Calu3 (cell line): ENCODE results near the gene FAM20C. TPM values are rescaled to one million over a fixed set of nuclear protein-coding genes. Genes with fewer than 3 reads are reported as not detected.

ENCODE experiments used
- BruUV-seq: library from RNA; stranded (reverse); fragments of 400-500 nt; replicated peaks from 2 replicates; lab custom pipeline; 2021; lab: Mats Ljungman, UMichigan
- CTCF ChIA-PET: fragments of 300-600 bp; sonication (Branson Sonifier 250); formaldehyde crosslinking; loops from one replicate; lab custom pipeline; 2022; ENCODE audit warnings: antibody characterized with exemption; lab: Charles Lee
- DNase-seq: peaks from one replicate; pipeline ENCODE4 v3.0.0; 2022
- H3K27ac Mint-ChIP-seq: one replicate; pipeline ENCODE4 v1.8.0; 2022; ENCODE audit warnings: mixed read lengths; ENCODE audit not compliant: unreplicated experiment
- H3K27me3 Mint-ChIP-seq: one replicate; pipeline ENCODE4 v1.8.0; 2022; ENCODE audit warnings: mixed read lengths; ENCODE audit not compliant: unreplicated experiment
- H3K36me3 Mint-ChIP-seq: one replicate; pipeline ENCODE4 v1.8.0; 2022; ENCODE audit warnings: mild to moderate bottlenecking, moderate library complexity, mixed read lengths; ENCODE audit not compliant: insufficient read depth, unreplicated experiment
- H3K4me1 Mint-ChIP-seq: one replicate; pipeline ENCODE4 v1.8.0; 2022; ENCODE audit warnings: mild to moderate bottlenecking, low read depth, mixed read lengths; ENCODE audit not compliant: unreplicated experiment
- H3K4me3 Mint-ChIP-seq: one replicate; pipeline ENCODE4 v1.8.0; 2022; ENCODE audit warnings: mild to moderate bottlenecking, low read depth, moderate library complexity, mixed read lengths; ENCODE audit not compliant: unreplicated experiment
- H3K9me3 Mint-ChIP-seq: one replicate; pipeline ENCODE4 v1.8.0; 2022; ENCODE audit warnings: low read depth, mixed read lengths; ENCODE audit not compliant: unreplicated experiment
- intact Hi-C: fragments of 100-400 bp; cut with micrococcal nuclease; formaldehyde crosslinking; loops from one replicate; pipeline ENCODE4 v1.10.0; 2022; ENCODE audit not compliant: unreplicated experiment
- total RNA-seq: library from RNA; stranded (reverse); gene quantifications from 2 replicates; pipeline ENCODE4 v1.2.3, GENCODE V29; 2022
- TF ChIP-seq, protein P1 (sequence below): fragments of 200-600 bp; IDR thresholded peaks from one replicate; pipeline ENCODE4 v1.8.0; 2022; ENCODE audit warnings: antibody characterized with exemption; ENCODE audit not compliant: unreplicated experiment

FAM20C gene
- total RNA-seq, 1 experiment from 2014 or later: 9.1 TPM

DNA sequence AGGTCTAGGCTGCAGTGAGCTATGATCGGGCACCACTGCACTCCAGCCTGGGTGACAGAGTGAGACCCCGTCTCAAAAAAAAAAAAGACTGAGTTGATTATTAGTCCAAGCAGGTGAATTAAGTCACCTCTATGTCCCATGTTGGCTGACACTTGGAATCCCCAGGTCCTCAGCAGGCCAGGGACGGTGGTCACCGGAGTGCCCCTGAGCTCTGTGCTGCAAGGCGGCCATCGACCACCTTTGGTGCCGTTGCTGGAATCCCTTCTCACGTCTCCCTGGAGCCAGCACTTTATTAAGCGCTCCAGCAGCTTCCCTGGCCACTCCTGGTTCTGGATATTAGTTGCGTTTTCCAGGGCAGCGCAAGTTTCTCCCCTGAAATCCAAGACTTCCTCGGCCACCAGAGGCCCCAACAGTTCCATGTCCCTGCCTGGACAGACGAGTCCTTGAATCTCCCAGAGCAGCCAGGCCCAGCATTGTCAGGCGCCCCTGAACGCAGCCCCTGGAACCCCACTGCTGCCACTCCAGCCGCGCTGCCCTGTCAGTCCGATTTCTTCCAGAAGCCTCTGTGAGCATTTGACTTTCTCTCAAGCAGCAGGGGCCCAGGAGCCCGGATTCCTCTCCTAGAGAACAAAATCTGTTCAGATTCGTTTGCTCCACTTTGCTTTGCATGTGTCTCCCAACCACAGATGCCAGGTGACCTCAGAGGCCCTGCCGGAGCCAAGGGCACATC, 59.2 kb downstream of the FAM20C start:
- Mint-ChIP-seq H3K9me3 (peaks cover 8% of the 10 kb centered on the region), H3K4me3 (no peak overlapping the region), H3K27me3 (peaks cover 11% of the 10 kb centered on the region), H3K36me3 (peaks cover 5% of the 10 kb centered on the region), H3K27ac (no peak overlapping the region), H3K4me1 (no peaks in the 10 kb centered on the region)
- BruUV-seq: no TSS peak
- DNase-seq: no peak
- CTCF ChIA-PET: no interaction called here
- TF ChIP-seq, protein P1, sequence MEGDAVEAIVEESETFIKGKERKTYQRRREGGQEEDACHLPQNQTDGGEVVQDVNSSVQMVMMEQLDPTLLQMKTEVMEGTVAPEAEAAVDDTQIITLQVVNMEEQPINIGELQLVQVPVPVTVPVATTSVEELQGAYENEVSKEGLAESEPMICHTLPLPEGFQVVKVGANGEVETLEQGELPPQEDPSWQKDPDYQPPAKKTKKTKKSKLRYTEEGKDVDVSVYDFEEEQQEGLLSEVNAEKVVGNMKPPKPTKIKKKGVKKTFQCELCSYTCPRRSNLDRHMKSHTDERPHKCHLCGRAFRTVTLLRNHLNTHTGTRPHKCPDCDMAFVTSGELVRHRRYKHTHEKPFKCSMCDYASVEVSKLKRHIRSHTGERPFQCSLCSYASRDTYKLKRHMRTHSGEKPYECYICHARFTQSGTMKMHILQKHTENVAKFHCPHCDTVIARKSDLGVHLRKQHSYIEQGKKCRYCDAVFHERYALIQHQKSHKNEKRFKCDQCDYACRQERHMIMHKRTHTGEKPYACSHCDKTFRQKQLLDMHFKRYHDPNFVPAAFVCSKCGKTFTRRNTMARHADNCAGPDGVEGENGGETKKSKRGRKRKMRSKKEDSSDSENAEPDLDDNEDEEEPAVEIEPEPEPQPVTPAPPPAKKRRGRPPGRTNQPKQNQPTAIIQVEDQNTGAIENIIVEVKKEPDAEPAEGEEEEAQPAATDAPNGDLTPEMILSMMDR: no peak
- intact Hi-C loops: no loop called here

DNA sequence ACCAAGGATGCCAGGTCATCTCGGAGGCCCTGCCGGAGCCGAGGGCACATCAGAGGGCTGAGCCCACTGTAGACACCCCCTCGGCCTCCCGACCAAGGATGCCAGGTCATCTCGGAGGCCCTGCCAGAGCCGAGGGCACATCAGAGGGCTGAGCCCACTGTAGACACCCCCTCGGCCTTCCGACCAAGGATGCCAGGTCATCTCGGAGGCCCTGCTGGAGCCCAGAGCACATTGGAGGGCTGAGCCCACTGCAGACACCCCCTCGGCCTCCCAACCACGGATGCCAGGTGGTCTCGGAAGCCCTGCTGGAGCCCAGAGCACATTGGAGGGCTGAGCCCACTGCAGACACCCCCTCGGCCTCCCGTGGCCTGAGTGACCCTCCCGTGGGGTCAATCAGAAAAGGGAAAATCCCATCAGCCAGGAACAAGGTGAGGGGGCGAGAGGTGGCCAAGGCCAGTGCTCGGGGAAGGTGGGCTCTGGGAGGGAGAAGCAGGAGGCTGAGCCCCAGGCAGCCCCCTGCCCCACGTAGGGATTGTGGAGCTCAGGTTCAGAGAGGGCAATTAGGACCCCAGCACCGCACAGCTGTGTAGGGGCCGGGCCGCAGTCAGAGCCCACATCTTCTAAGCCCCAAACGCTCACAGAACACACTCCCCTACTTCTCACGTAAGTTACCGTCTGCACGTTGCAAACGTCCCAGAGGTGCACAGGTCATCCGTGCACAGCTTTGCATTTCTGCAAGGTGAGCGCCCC, 60.0 kb downstream of the FAM20C start:
- BruUV-seq: no TSS peak
- no peak overlapping the region for H3K4me3 Mint-ChIP-seq
- TF ChIP-seq, protein P1: no peak
- peaks cover 11% of the 10 kb centered on the region for H3K27me3 Mint-ChIP-seq
- H3K36me3 Mint-ChIP-seq: peaks cover 5% of the 10 kb centered on the region
- intact Hi-C loops: no loop called here
- CTCF ChIA-PET: no interaction called here
- H3K4me1 Mint-ChIP-seq: no peaks in the 10 kb centered on the region
- H3K9me3 Mint-ChIP-seq: peaks cover 12% of the 10 kb centered on the region
- no peak for DNase-seq
- H3K27ac Mint-ChIP-seq: no peak overlapping the region

DNA sequence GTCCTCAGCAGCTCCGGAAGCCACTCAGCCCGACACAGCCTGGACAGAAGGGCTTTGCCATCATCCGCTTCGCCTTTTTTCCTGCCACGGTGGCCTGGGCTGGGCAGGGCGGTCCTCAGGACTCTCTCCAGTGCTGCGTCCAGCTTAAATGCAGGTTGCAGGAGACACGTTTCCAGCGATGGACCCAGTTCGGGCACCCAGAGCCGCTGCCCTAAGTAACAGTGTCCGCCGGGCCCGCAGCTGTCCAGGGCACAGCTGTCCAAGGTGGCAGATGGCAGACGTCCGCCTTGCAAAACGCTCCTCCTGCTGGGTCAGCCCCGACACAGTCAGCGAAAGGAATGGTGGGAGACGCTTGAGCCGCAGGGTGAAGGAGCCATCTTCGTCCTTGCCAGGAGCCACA, 60.6 kb downstream of the FAM20C start:
- H3K36me3 Mint-ChIP-seq: peaks cover 9% of the 10 kb centered on the region

DNA sequence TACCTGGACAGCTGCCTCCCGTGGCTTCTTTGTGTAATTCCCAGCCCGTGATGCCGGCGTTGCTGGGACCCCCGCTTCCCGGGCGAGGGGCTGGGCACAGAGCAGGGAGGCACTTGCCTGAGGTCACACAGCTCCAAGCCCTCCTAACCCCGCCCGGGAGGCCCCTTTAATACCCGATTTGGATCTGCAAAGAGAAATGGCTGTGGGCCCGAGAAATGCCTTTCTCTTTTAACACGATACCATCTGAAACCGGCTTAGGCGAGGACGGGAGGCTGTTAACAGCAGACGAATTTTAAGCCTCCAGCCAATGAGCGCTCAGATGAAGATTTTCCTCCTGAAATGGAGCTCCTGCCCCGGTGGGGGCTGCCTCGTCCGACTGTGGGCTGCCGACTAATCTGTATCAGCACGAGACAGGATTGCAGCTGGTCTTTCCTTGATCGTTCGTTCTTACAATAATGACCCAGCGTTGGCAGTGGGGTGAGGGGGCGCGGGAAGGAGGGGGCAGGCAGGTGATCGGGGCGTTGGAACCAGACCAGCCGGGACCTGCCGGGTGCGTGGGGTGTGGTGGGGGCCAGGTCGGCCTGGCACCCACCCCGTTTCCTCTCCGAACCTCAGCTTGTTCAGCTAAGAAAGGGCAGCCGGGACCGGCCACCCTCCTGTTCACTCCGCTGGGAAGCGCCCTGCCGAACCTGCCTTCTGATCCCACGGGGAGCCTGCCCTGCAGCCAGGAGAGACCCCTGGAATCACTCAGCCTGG, 61.4 kb downstream of the FAM20C start:
- no peak overlapping the region for H3K4me3 Mint-ChIP-seq
- intact Hi-C loops: no loop called here
- H3K4me1 Mint-ChIP-seq: no peaks in the 10 kb centered on the region
- CTCF ChIA-PET: interaction anchor here (0.6 kb wide), 1 partner anchor 546 kb away, joined by 4 read pairs; no protein-coding TSS in a partner anchor
- no TSS peak for BruUV-seq
- TF ChIP-seq, protein P1: no peak
- no peak overlapping the region for H3K27ac Mint-ChIP-seq
- DNase-seq: no peak
- H3K27me3 Mint-ChIP-seq: peaks cover 10% of the 10 kb centered on the region
- peaks cover 16% of the 10 kb centered on the region for H3K36me3 Mint-ChIP-seq
- H3K9me3 Mint-ChIP-seq: peaks cover 12% of the 10 kb centered on the region

More for the DNA sequence above, 60.6 kb downstream of the FAM20C start:
- Mint-ChIP-seq H3K27me3 (peaks cover 11% of the 10 kb centered on the region), H3K27ac (no peak overlapping the region), H3K4me3 (no peak overlapping the region), H3K4me1 (no peaks in the 10 kb centered on the region), H3K9me3 (peaks cover 12% of the 10 kb centered on the region)
- CTCF ChIA-PET: interaction anchor here (0.6 kb wide), 1 partner anchor 547 kb away, joined by 4 read pairs; no protein-coding TSS in a partner anchor
- intact Hi-C loops: no loop called here
- TF ChIP-seq, protein P1: no peak
- no peak for DNase-seq
- no TSS peak for BruUV-seq
